Spleen (tissue), 11 donors: ENCODE results near the gene OSBPL7. TPM values are rescaled to one million over a fixed set of nuclear protein-coding genes. Genes with fewer than 3 reads are reported as not detected.

ENCODE experiments used
- DNase-seq: peaks from one replicate; pipeline ENCODE4 v3.0.0-alpha.2; 2020
- H3K27ac ChIP-seq, 8 donors: fragments of 200-600 bp; sonication (generic) in 7 of 8; 1 replicate in 4 of 8; 2 replicates in 4 of 8; pipeline versions ENCODE4 v1.5.0 to v1.8.0; 2016 to 2021; ENCODE audit warnings: inconsistent platforms in 4 of 8, mild to moderate bottlenecking in 4 of 8, moderate library complexity in 1 of 8
- H3K27me3 ChIP-seq, 7 donors: fragments of 200-600 bp; sonication (generic) in 6 of 7; replicated peaks in 1 of 7; 1 replicate in 4 of 7; 2 replicates in 3 of 7; pipeline versions ENCODE4 v1.5.0 to v1.8.0; 2016 to 2021; ENCODE audit warnings: inconsistent platforms in 3 of 7, mild to moderate bottlenecking in 1 of 7
- H3K36me3 ChIP-seq, 6 donors: fragments of 200-600 bp; sonication (generic) in 5 of 6; 1 replicate in 4 of 6; 2 replicates in 2 of 6; pipeline versions ENCODE4 v1.5.0 to v1.8.0; 2016 to 2021; ENCODE audit warnings: inconsistent platforms in 2 of 6
- H3K4me1 ChIP-seq, 6 donors: fragments of 200-600 bp; sonication (generic) in 5 of 6; 1 replicate in 3 of 6; 2 replicates in 3 of 6; pipeline versions ENCODE4 v1.5.0 to v1.8.0; 2016 to 2021; ENCODE audit warnings: inconsistent platforms in 3 of 6
- H3K4me3 ChIP-seq, 8 donors: fragments of 200-600 bp; sonication (generic) in 7 of 8; 1 replicate in 4 of 8; 2 replicates in 4 of 8; pipeline versions ENCODE4 v1.5.0 to v1.8.0; 2016 to 2021; ENCODE audit warnings: inconsistent platforms in 4 of 8, mild to moderate bottlenecking in 4 of 8, moderate library complexity in 2 of 8
- H3K9me3 ChIP-seq, 8 donors: fragments of 200-600 bp; sonication (generic) in 7 of 8; 1 replicate in 4 of 8; 2 replicates in 4 of 8; pipeline versions ENCODE4 v1.5.0 to v1.8.0; 2016 to 2021; ENCODE audit warnings: inconsistent platforms in 4 of 8
- POLR2A ChIP-seq, 3 donors: fragments of 450-650 bp; IDR thresholded peaks; one replicate each; pipeline ENCODE4 v1.5.1; 2017; ENCODE audit warnings: antibody characterized with exemption in 3 of 3, mild to moderate bottlenecking in 1 of 3
- POLR2AphosphoS5 ChIP-seq, 3 donors: sonication (generic); formaldehyde crosslinking; IDR thresholded peaks; one replicate each; pipeline ENCODE4 v1.5.1; 2017; ENCODE audit warnings: antibody characterized with exemption in 3 of 3
- WGBS, 5 donors: extraction: QIAGEN DNeasy Blood & Tissue Kit in 3 of 5; methylation state at CpG; one replicate each; pipeline versions ENCODE4 v1.1.5 to v1.1.7; 2013 to 2018; 5-methylcytosine and 5-hydroxymethylcytosine counted together
- intact Hi-C: fragments of 100-400 bp; cut with DNase I; formaldehyde crosslinking; loops from one replicate; pipeline ENCODE4 v1.15.0; 2023; ENCODE audit warnings: low total_unique reads
- polyA plus RNA-seq, 3 donors: library from polyadenylated mRNA; stranded (reverse); fragments of 200-250 nt; gene quantifications; one replicate each; pipeline ENCODE4 v1.2.1, GENCODE V29; 2013
- total RNA-seq, 7 donors: library from RNA; depleted of rRNA in 3 of 7; stranded (reverse); fragments of >200 nt in 3 of 7; fragmentation: NEBNext Ultra II Directional in 4 of 7; extraction: Animal tissue kit (Norgen Biotek cat#: 25700) in 4 of 7; gene quantifications; one replicate each; pipeline versions ENCODE4 v1.1.0 to v1.2.1, GENCODE V29; 2016 to 2021
- TF ChIP-seq, protein P1 (sequence below), 11 experiments: fragments of 200-600 bp in 7 of 11; fragments of 450-650 bp in 4 of 11; sonication (generic) in 4 of 11; IDR thresholded peaks in 8 of 11; conservative IDR thresholded peaks in 3 of 11; 1 replicate in 7 of 11; 2 replicates in 4 of 11; pipeline versions ENCODE4 v1.4.0 to v1.8.0; 2016 to 2021; ENCODE audit warnings: antibody characterized with exemption in 11 of 11, inconsistent platforms in 4 of 11, mild to moderate bottlenecking in 1 of 11
- donor health status: healthy with polysubstance abuse.
- donor health status: DM: no; HTN: no; CAD: no; lungs with moderate emphysema.
- donor health status: DM: no; HTN: no; CAD: no.
- donor health status: Bipolar disorder and iron deficiency.
- donor health status: healthy.
- donor health status: DM: no; HTN: no; CAD: no.
- donor health status: DM: yes; HTN: yes; CAD: no.

OSBPL7 gene
- total and polyA plus RNA-seq, 10 donors, result 7.7 to 33.3 (median 22.3) TPM

GRCh38 chr17:47815106-47815918 lies 6.3 kb downstream of the OSBPL7 start:
- H3K27ac ChIP-seq, result no peak overlapping the region
- H3K4me1 ChIP-seq, result peaks cover 2 to 14% (median 7%) of the 10 kb centered on the region in 6 donors
- DNase-seq, result no peak
- H3K36me3 ChIP-seq, result peaks cover 2 to 99% (median 85%) of the 10 kb centered on the region in 6 donors
- WGBS, 5 donors, result 91 to 96% (median 94%) methylated on average over 21 of the region's 21 CpGs
- intact Hi-C loops, result no loop called here
- no peak overlapping the region for H3K4me3 ChIP-seq
- H3K9me3 ChIP-seq, result no peaks in the 10 kb centered on the region
- no peaks in the 10 kb centered on the region for H3K27me3 ChIP-seq
- TF ChIP-seq POLR2AphosphoS5 (IDR thresholded peaks at IDR 0.05), result no peak
- no peak for TF ChIP-seq POLR2A (IDR thresholded peaks at IDR 0.05)
- TF ChIP-seq, protein P1, sequence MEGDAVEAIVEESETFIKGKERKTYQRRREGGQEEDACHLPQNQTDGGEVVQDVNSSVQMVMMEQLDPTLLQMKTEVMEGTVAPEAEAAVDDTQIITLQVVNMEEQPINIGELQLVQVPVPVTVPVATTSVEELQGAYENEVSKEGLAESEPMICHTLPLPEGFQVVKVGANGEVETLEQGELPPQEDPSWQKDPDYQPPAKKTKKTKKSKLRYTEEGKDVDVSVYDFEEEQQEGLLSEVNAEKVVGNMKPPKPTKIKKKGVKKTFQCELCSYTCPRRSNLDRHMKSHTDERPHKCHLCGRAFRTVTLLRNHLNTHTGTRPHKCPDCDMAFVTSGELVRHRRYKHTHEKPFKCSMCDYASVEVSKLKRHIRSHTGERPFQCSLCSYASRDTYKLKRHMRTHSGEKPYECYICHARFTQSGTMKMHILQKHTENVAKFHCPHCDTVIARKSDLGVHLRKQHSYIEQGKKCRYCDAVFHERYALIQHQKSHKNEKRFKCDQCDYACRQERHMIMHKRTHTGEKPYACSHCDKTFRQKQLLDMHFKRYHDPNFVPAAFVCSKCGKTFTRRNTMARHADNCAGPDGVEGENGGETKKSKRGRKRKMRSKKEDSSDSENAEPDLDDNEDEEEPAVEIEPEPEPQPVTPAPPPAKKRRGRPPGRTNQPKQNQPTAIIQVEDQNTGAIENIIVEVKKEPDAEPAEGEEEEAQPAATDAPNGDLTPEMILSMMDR (IDR thresholded peaks at IDR 0.05 in 8 of 11, conservative IDR thresholded peaks at IDR 0.05 in 3 of 11), result no peak

DNA sequence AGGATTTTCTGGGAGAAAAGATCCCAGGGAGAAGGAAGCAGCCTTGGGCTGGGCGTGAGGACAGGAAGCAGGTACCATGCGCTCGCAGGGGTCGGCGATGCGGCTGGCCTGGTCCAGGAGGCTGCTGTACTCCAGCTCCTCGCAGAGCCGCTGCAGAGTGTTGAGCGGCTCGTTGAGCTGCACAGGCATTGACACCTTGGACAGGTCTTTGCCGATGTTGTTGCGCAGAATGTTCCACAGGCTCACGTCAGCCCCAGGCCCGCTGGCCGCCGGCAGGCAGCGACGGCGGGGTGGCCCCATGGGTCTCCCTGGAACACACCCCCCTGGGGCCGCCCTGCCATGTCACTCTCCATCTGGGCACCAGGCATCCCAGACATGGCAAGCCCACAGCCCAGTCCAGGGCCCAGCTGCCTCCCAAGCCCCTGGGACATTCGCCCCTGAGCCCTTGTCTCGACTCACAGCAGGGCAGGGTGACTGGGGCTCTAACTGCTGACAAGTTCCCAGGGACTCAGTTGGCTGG lies 8.0 kb downstream of the OSBPL7 start:
- 93 to 97% (median 94%) methylated on average over 12 to 22 of the region's 22 CpGs for WGBS, 5 donors
- Histone ChIP-seq H3K36me3 (peaks cover 2 to 100% (median 92%) of the 10 kb centered on the region in 6 donors), H3K27me3 (no peaks in the 10 kb centered on the region), H3K9me3 (no peaks in the 10 kb centered on the region), H3K4me1 (peaks cover 0 to 5% (median 0%) of the 10 kb centered on the region in 6 donors), H3K27ac (no peak overlapping the region), H3K4me3 (no peak overlapping the region)
- intact Hi-C loops, result no loop called here
- DNase-seq, result no peak
- no peak for TF ChIP-seq POLR2A (IDR thresholded peaks at IDR 0.05)
- peak in 1 of 3 donors; percentile 18 for TF ChIP-seq POLR2AphosphoS5 (IDR thresholded peaks at IDR 0.05)

DNA sequence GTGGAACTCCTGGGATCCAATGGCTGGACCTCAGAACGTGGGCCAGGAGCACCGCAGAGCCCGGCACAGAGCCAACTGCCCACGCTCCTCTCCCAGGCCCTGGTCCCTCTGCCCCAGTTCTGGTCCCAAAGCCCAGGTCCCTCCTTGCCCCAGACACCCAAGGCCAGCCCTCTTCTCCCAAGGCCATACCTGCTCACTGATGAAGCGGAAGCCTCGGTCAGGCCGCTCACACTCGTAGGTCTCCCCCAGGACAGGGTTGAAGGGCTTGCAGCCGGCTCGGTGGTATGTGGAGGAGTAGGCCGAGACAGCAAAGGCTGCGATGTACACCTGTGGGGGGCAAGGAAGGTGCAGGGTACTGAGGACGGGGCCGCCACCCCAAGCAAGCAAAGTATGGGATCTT lies 8.5 kb downstream of the OSBPL7 start:
- Histone ChIP-seq H3K27ac (no peak overlapping the region), H3K9me3 (no peaks in the 10 kb centered on the region), H3K4me3 (no peak overlapping the region), H3K36me3 (peaks cover 2 to 100% (median 92%) of the 10 kb centered on the region in 6 donors), H3K27me3 (no peaks in the 10 kb centered on the region), H3K4me1 (peaks cover 0 to 5% (median 0%) of the 10 kb centered on the region in 6 donors)
- WGBS, 5 donors, result 92 to 96% (median 94%) methylated on average over 14 of the region's 14 CpGs
- TF ChIP-seq, protein P1 (IDR thresholded peaks at IDR 0.05 in 8 of 11, conservative IDR thresholded peaks at IDR 0.05 in 3 of 11), result no peak
- TF ChIP-seq POLR2AphosphoS5 (IDR thresholded peaks at IDR 0.05) (no peak), POLR2A (IDR thresholded peaks at IDR 0.05) (no peak)
- intact Hi-C loops, result no loop called here
- no peak for DNase-seq

GRCh38 chr17:47812146-47812920 lies 9.3 kb downstream of the OSBPL7 start:
- H3K36me3 ChIP-seq, result peaks cover 2 to 100% (median 93%) of the 10 kb centered on the region in 6 donors
- H3K9me3 ChIP-seq, result no peaks in the 10 kb centered on the region
- no peaks in the 10 kb centered on the region for H3K27me3 ChIP-seq
- WGBS, 5 donors, result 84 to 89% (median 88%) methylated on average over 18 of the region's 18 CpGs
- DNase-seq, result no peak
- no peak overlapping the region for H3K27ac ChIP-seq
- intact Hi-C loops, result no loop called here
- TF ChIP-seq, protein P1 (IDR thresholded peaks at IDR 0.05 in 8 of 11, conservative IDR thresholded peaks at IDR 0.05 in 3 of 11), result no peak
- TF ChIP-seq POLR2A (IDR thresholded peaks at IDR 0.05) (no peak), POLR2AphosphoS5 (IDR thresholded peaks at IDR 0.05) (no peak)
- no peak overlapping the region for H3K4me3 ChIP-seq
- peaks cover 0 to 5% (median 0%) of the 10 kb centered on the region in 6 donors for H3K4me1 ChIP-seq
